ENCODE measurements around the gene DUSP15.

The DUSP15 gene

DNA sequence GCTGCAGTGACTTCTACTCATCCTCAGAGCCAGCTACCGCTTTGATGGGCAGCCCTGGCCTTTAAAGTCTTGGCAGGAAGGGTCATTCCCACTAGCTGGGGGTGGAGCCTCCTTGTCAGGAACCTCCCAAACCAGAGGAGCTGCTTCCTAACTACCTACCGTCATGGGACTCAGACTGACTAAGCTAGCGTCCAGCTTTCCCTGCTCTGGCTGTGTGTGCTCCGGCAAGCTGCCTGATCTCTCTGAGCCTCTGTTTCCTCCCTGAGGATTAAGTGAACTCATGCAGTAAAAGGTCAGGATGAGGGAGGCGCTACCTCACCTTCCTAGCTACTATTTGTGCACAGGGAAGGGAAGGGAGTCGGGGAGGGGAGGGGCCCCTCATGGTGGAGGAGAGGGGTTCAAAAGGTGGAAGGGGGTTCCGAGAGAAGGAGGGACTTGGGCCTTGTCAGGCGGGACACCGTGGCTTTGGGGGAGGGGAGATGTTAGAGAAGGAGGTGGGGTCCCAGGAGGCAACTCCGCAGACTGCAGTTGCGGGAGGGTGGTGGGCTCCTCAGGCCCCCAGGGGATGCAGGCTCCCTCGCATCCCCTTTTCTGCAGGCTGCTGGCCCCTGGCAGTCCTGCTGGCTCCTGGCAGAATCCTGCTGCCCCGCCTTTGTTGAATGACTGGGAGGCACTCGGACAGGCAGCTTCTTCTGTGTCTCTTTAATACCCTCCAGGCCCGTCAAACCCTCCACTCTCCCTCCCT is 9.8 kb downstream of the DUSP15 start:
- DNase-seq (ENCODE audit: low read depth), result no peak

- DNase-seq (ENCODE audit: low read depth), result no peak
Observed at GRCh38 chr20:31859998-31860380, 10.3 kb downstream of the DUSP15 start.

GRCh38 chr20:31859266-31859997 is 10.9 kb downstream of the DUSP15 start:
- DNase-seq (ENCODE audit: low read depth), result no peak

- DNase-seq (ENCODE audit: low read depth), result no peak
Observed at GRCh38 chr20:31858760-31859083, 11.6 kb downstream of the DUSP15 start.

GRCh38 chr20:31857861-31858759 is 12.2 kb downstream of the DUSP15 start:
- DNase-seq (ENCODE audit: low read depth), result no peak

DNA sequence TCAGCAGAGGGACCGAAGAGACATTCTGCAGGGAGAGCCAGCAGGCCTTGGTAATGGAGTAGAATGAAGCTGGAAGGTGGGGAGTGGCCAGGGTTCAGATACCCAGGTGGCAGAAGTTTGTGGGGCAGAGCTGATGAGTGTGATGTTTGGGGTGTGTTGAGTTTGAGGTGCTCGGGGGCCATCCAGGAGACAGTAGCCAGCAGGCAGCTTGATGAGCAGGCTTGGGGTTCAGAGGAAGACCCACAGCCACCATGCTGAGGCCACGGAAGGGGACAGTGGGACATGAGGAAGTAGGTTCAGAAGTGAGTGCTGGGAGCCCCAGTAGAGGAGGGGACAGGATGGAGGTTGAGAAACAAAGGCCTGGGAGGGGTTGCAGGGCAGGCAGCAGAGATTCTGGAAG is 13.8 kb downstream of the DUSP15 start:
- no peak for DNase-seq (ENCODE audit: low read depth)

DNA sequence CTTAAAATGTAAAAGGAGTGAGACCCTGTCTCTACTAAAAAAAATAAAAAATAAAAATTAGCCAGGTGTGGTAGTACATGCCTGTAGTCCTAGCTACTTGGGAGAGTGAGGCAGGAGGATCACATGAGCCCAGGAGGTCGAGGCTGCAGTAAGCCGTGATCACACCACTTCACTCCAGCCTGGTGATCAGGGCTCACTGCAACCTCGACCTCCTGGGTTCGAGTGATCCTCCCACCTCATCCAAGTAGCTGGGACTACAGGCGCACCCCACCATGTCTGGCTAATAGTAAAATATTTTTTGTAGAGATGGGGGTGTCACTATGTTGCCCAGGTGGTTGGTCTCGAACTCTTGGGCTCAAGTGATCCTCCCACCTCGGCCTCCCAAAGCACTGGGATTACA is 16.8 kb downstream of the DUSP15 start:
- DNase-seq (ENCODE audit: low read depth), result no peak

DNA sequence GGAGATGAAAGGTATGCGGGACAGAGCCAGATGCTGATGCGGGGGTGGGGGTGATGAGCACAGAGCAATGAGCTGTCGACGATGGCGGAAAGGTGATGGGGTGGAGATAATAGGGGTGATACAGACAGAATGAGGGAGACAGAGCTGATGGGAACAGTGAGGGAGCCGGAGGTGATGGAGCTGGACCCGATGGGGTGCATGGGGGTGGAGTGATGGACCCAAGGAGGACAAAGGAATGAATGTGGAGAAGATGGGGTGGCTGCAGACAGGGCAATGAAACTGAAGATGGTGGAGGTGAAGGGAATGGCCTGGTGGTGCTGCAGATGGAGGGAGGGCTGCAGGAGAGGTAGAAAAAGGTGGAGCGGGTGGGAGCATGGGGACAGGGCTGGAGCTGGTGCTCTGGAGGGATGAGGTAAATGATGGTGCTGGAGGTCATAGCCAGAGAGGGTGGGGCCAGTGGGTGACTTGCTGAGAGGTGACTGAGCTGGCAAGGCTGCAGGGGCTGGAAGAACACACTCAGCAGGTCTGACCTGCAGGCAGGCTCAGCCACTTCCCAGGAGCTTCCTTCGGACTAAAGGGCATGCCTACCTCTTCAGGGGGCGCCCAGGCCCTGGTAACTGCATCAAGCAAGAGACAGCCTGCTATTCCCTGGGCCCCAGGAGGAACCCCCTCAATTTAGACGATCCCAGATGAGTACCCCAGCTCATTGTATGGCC is 18.9 kb downstream of the DUSP15 start:
- DNase-seq (ENCODE audit: low read depth), result no peak

DNA sequence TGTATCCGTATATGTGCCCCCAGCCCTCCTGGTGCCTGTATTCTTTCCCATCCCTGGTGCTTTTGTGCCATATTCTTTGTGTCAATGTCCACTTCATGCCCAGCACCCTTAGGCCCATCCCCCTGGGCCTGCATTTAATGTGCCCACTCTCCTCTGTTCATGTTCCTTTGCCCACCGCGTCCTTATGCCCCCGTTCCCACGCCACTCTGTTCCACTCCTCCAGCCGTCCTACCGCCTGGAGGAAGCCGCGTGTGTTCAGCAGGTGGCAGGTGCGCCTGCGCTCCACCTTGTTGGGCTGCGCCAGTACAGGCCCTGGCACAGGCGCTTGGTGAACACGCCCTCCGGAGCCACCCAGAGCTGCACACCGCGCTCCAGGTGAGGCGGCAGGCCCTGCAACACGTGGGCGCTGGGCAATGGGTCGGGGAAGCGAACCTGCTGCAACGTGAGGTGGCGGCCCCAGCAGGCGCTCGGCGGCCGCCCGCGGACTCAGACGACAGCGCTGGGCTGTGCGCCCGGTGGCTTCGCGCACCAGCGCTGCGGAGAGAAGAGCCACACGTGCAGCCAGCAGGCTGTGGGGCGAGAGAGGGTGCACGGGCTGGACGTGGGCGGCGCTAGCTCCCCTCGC is 20.9 kb downstream of the DUSP15 start:
- DNase-seq (ENCODE audit: low read depth), result no peak

DNA sequence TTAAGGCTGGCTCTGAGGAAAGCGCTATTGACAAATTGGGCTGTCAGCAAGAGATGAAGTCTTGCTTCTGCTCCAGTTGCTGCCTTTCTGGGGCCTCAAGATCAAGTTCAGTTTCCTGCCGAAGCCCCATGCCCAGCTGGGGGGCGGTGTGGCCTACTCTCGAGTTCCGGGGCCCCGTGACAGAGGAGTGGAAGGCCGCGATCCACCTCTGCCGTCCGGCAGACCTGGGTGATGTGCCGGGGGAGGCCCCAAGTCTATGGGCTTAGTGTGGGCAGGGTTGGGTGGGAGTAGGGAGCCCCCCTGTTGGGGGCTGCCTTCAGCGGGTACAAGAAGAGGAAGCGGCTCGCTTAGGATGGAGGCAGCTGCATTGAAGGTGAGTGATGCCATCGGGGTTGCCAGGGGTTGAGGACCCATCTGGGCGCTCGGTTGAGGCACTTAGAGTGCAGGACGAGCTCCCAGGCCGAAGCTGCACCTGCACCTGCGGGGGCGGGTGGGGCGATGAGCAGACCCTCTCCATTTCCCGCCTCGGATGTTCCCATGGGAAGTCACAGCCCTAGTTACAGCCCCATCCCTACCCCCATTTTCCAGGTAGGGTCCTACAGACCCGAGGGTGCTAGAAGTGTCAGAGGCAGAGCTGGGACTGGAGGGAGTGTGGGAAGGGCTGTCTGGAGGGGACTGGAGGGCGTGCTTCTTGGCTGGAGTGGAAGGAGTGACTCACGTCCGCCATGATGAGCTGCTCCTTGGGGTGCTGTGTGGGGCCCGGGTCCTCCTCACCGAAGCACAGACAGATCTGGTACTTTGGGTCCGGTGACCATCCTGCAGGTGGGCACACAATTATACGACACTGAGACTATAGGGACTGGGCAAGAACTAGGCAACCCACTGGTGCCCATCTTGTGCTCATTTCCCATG is 22.0 kb downstream of the DUSP15 start:
- no peak for DNase-seq (ENCODE audit: low read depth)

GRCh38 chr20:31846793-31847138 is 23.6 kb downstream of the DUSP15 start:
- no peak for DNase-seq (ENCODE audit: low read depth)

DNA sequence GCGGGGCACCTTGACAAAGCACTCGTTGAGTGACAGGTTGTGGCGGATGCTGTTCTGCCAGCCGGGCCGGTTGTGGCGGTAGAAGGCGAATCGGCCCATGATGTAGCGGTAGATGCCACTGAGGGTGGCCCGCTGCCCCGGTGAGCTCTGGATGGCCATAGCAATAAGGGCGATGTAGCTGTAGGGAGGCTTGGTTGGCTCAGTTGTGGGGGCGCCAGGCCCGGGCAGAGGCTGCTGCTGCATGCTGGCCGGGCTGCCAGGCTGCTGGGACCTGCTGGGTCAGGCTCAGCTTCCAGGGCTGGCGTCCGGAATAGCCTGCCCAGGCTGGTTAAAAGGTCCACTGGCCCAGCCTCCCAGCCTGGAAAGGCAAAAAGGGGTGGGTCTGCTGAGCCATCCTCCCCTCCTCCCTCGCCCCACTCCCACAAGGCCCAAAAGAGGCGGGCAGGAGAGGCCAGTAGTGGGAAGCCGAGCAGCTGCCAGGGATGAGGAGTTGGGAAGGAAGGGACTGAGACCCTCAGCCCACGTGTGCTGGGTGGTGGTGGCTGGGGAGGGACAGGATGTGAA is 24.9 kb downstream of the DUSP15 start, which contains the start of gene FOXS1:
FOXS1 (minus strand) TSS at position 305 of the 564 bp plus-strand sequence; CDS start at position 243, 62 bp downstream.
- DNase-seq (ENCODE audit: low read depth), result no peak

GRCh38 chr20:31844737-31845299 is 25.5 kb downstream of the DUSP15 start:
- no peak for DNase-seq (ENCODE audit: low read depth)

DNA sequence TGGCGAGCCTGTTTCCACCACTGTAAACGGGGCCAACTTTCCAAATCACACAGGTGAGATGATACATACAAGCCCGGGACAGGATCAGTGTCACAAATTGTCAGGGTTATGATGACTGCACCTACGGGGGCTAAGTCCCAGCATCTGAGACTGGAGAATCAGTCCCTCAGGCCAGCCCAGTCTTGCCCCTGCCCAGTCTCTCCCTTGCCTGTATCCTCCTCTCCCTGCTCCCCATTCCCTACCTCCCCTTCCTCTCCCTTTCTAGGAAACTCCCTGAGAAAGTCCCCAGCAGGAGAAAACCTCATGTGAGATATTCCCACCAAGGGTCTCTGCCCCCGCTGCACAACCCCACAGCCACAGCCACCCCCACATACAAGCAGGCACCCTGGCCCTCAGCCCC is 26.4 kb downstream of the DUSP15 start:
- no peak for DNase-seq (ENCODE audit: low read depth)

DNA sequence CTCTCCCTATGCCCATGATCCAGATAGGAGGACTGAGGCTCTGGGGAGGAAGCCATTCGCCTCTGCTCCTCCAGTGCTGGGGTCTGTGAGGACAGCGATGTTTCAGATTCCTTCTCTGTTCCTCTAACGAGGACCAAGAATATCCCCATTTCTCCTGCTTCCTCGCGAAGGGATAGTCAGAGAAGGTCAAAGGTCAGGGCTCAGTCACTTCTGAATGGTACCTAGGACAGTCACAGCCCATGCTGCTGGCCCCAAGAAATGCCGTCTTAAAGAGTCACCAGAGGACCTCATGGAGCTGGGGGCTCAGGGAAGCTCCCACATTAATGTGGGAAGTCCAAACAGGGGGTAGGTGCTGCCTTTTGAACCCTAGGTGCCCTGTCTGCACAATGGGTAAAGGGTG is 27.0 kb downstream of the DUSP15 start:
- DNase-seq (ENCODE audit: low read depth), result no peak

DNA sequence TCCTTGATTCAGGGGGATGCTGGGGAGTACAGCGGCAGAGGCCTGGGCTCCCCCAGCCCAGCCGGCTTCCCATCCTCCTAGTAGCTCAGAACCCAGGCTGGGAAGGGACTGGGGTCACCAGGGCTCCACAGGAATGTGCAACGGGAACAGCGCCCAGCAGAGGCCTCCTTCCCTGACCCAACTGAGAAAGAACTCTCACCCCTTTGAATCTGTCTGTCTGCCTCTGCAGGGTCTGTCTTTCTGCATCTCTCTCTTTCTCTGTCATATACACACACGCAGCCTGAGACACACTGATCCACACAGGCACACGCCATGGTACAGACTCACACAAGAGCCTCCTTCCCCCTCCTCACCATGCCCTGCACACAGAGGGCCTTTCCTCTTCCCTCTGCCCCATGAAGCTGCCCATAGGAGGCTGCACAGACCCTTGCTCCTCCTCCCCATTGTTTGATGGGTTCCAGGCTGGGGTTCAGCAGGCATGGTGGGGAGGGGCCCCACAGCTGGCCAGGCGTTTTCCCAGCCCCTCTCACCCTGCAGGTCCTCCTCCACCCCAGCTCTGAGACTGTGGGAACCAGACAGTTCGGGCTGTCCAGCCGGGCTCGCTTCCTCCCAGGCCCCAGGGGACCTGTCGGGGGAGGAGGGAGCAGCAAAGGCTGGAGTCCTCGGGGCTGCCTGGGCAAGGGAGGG is 27.7 kb downstream of the DUSP15 start:
- DNase-seq (ENCODE audit: low read depth), result no peak

DNA sequence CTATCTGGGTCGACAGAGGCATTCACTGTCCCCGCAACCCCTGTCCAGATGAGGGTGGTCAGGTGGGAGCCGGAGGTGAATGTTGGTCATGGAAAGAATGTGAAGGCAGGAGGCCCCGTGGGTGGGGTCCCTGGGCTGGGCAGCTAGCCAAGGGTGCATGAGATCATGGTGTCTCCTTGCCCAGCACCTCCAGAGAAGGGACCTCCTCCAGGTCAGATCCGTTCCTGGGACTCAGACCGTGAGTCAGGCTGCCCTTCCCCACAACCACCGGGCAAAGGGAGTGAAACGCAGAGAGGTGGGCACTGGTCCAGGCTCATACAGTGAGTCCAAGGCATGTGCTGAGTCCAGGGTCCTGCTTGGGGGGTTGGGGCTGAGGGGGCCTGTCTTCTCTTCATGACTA is 28.4 kb downstream of the DUSP15 start:
- DNase-seq (ENCODE audit: low read depth), result no peak

DNA sequence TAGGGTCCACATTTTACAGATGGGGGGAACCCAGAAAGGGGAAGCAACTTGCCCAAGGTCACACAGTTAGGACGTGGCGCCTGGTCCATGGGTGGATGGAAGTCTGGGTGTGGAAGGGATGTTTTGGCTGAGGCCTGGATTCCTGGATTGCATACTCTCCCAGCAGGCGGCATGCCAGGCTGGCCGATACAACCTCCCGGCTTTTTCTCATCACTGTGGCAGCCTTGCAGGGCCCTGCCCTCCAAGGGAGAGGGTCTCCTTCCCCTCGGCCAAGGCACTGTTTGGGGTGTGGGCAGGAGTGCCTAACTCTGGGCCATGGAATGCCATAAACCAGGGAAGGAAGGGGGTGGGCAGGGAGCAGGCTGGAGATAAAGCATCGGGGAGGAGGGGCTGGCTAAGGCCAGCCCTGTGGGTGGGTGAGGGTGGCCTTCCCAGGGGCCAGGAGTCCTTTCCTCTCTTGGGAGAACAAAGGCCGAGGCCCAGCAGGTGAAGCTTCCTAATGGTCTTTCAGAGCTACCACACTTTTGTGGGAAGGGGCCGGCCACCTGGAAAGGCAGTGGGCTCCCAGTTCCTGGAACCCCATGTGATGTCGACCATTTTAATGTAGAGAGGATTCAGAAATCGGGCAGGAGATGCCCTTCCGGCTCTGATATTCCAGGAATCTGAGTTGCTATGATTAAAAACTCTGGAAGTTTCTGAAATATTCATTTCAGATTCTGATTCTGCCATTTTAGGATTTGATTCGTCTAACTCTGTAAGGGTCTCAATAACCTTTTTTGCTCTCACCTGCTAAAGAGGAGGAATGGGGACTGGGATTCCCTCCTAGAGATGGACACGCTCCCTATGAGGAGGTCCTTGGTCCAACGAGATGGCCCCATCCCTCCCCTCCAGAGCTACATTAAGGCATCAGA is 29.2 kb downstream of the DUSP15 start:
- DNase-seq (ENCODE audit: low read depth), result no peak

All from activated gamma-delta T cell treated with anti-CD3 and anti-CD28 coated beads, Interleukin-2, amount 50 U/mL, for 16 hours (primary cell).